A549 (cell line): ENCODE data around the gene ECI1. TPM values are rescaled to one million over a fixed set of nuclear protein-coding genes. Genes with fewer than 3 reads are reported as not detected.

ENCODE experiments used
- ATAC-seq, 2 experiments: fragments of 200-7000 bp in 1 of 2; fragments of >200 bp in 1 of 2; cut with Nextera tagmentation in 1 of 2; cut with Tn5 transposase in 1 of 2; 3 replicates each; pipeline versions ENCODE4 v1.8.0 to v1.9.1; 2018 to 2020; ENCODE audit warnings: mild to moderate bottlenecking in 1 of 2, moderate library complexity in 1 of 2
- CTCF ChIA-PET: fragments of 300-600 bp; sonication (Branson Sonifier 250); formaldehyde crosslinking; extraction: SDS; loops from one replicate; lab custom pipeline; 2021; ENCODE audit warnings: antibody characterized with exemption, inconsistent platforms; lab: Yijun Ruan, JAX
- POLR2A ChIA-PET: fragments of 350-600 bp; formaldehyde crosslinking; extraction: SDS; loops from one replicate; lab custom pipeline; 2021; ENCODE audit warnings: antibody characterized with exemption, inconsistent platforms; lab: Yijun Ruan, JAX
- DNase-seq, 2 experiments: peaks; one replicate each; pipeline versions ENCODE4 v3.0.0 to v3.0.0-alpha.2; 2011 to 2016; ENCODE audit warnings: low read depth in 1 of 2, low spot score in 1 of 2
- FAIRE-seq: peaks from 2 replicates; lab custom pipeline; 2011; peaks lifted over from hg19 to GRCh38; lab: Jason Lieb, UNC
- H3K27ac ChIP-seq, 2 experiments: fragments of >200 bp; sonication (Bioruptor Twin); formaldehyde crosslinking; 3 replicates each; pipeline ENCODE4 v1.5.1; 2016 to 2017
- H3K4me1 ChIP-seq: fragments of >200 bp; sonication (Bioruptor Twin); formaldehyde crosslinking; 3 replicates; pipeline ENCODE4 v1.6.1; 2016
- H3K4me2 ChIP-seq: fragments of >200 bp; sonication (Bioruptor Twin); formaldehyde crosslinking; 3 replicates; pipeline ENCODE4 v1.6.1; 2016
- H3K4me3 ChIP-seq: fragments of >200 bp; sonication (Bioruptor Twin); formaldehyde crosslinking; 3 replicates; pipeline ENCODE4 v1.5.1; 2016
- H3K9me3 ChIP-seq: fragments of >200 bp; sonication (Bioruptor Twin); formaldehyde crosslinking; 3 replicates; pipeline ENCODE4 v1.6.1; 2016
- BHLHE40 ChIP-seq: IDR thresholded peaks from 2 replicates; pipeline ENCODE4 v1.6.1; 2012; ENCODE audit warnings: low read depth, low read length, inconsistent platforms
- CBX2 ChIP-seq: fragments of 200-600 bp; sonication (generic); IDR thresholded peaks from 2 replicates; pipeline ENCODE4 v1.6.1; 2016; ENCODE audit warnings: low read depth, mild to moderate bottlenecking, borderline replicate concordance
- CBX8 ChIP-seq: fragments of 200-600 bp; sonication (generic); IDR thresholded peaks from 2 replicates; pipeline ENCODE4 v1.6.1; 2016
- CEBPB ChIP-seq, 2 experiments: fragments of >200 bp in 1 of 2; sonication (Bioruptor Twin) in 1 of 2; formaldehyde crosslinking in 1 of 2; IDR thresholded peaks; 2 replicates each; pipeline ENCODE4 v1.6.1; 2012 to 2016
- CHD2 ChIP-seq: fragments of 150-350 bp; IDR thresholded peaks from 2 replicates; pipeline ENCODE4 v1.6.1; 2014; ENCODE audit warnings: low read length; ENCODE audit not compliant: partially characterized antibody
- FOSB ChIP-seq: fragments of 250-450 bp; sonication (Bioruptor Pico); IDR thresholded peaks from 2 replicates; pipeline ENCODE4 v1.5.0; 2020; ENCODE audit warnings: mild to moderate bottlenecking, moderate library complexity
- HDAC2 ChIP-seq: fragments of 200-600 bp; sonication (generic); IDR thresholded peaks from 2 replicates; pipeline ENCODE4 v1.6.1; 2016
- HOXB13 ChIP-seq: fragments of 250-450 bp; sonication (Bioruptor Pico); IDR thresholded peaks from 2 replicates; pipeline ENCODE4 v1.5.0; 2020; ENCODE audit warnings: low read depth, mild to moderate bottlenecking, moderate library complexity
- KDM1A ChIP-seq: fragments of 200-600 bp; sonication (generic); IDR thresholded peaks from 2 replicates; pipeline ENCODE4 v1.6.1; 2016; ENCODE audit warnings: low read depth, mild to moderate bottlenecking
- MAFK ChIP-seq: fragments of 450-650 bp; IDR thresholded peaks from 2 replicates; pipeline ENCODE4 v1.6.1; 2014; ENCODE audit not compliant: partially characterized antibody
- NFE2L2 ChIP-seq: fragments of 150-350 bp; conservative IDR thresholded peaks from 2 replicates; pipeline ENCODE4 v1.6.1; 2014; ENCODE audit warnings: low read length
- NR3C1 ChIP-seq: fragments of >200 bp; sonication (Bioruptor Twin); formaldehyde crosslinking; IDR thresholded peaks from 3 replicates; pipeline ENCODE4 v1.6.1; 2017
- RARB ChIP-seq: fragments of 250-450 bp; sonication (Bioruptor Pico); IDR thresholded peaks from 2 replicates; pipeline ENCODE4 v1.8.0; 2021; ENCODE audit warnings: mild to moderate bottlenecking, moderate library complexity
- TP53 ChIP-seq: fragments of 250-450 bp; sonication (Bioruptor Pico); IDR thresholded peaks from 2 replicates; pipeline ENCODE4 v1.5.0; 2021; ENCODE audit warnings: mild to moderate bottlenecking, moderate library complexity
- ZC3H11A ChIP-seq: fragments of 450-650 bp; IDR thresholded peaks from 2 replicates; pipeline ENCODE4 v1.6.1; 2014; ENCODE audit warnings: antibody characterized with exemption, mild to moderate bottlenecking
- ZSCAN20 ChIP-seq: fragments of 250-450 bp; sonication (Bioruptor Pico); IDR thresholded peaks from 2 replicates; pipeline ENCODE4 v1.8.0; 2022; ENCODE audit warnings: mild to moderate bottlenecking, moderate library complexity
- WGBS: methylation state at CpG from one replicate; pipeline ENCODE4 v1.1.6; 2017; ENCODE audit errors: missing lambda C conversion rate; 5-methylcytosine and 5-hydroxymethylcytosine counted together
- polyA plus RNA-seq, 4 experiments: library from polyadenylated mRNA; depleted of rRNA in 3 of 4; stranded (reverse); fragments of >200 nt; fragmentation: RNase III in 1 of 4; extraction: RNeasy Plus Mini Kit Qiagen cat#74134 plus additional on column Dnase treatment in 1 of 4; gene quantifications; 2 replicates in 3 of 4; 3 replicates in 1 of 4; pipeline ENCODE4 v1.2.3, GENCODE V29; 2011 to 2017
- TF ChIP-seq, protein P1 (sequence below): fragments of >200 bp; sonication (Bioruptor Twin); formaldehyde crosslinking; IDR thresholded peaks from 3 replicates; pipeline ENCODE4 v1.6.1; 2016
- TF ChIP-seq, protein P2 (sequence below): IDR thresholded peaks from 2 replicates; pipeline ENCODE4 v1.6.1; 2012
- TF ChIP-seq, protein P3 (sequence below): fragments of 200-600 bp; sonication (generic); IDR thresholded peaks from 2 replicates; pipeline ENCODE4 v1.6.1; 2016; ENCODE audit warnings: antibody characterized with exemption, mild to moderate bottlenecking, moderate library complexity

ECI1 gene
- polyA plus RNA-seq, 2 of the 4 experiments (the other 2 are of a cell fraction), result 41.5 to 47.9 TPM

DNA sequence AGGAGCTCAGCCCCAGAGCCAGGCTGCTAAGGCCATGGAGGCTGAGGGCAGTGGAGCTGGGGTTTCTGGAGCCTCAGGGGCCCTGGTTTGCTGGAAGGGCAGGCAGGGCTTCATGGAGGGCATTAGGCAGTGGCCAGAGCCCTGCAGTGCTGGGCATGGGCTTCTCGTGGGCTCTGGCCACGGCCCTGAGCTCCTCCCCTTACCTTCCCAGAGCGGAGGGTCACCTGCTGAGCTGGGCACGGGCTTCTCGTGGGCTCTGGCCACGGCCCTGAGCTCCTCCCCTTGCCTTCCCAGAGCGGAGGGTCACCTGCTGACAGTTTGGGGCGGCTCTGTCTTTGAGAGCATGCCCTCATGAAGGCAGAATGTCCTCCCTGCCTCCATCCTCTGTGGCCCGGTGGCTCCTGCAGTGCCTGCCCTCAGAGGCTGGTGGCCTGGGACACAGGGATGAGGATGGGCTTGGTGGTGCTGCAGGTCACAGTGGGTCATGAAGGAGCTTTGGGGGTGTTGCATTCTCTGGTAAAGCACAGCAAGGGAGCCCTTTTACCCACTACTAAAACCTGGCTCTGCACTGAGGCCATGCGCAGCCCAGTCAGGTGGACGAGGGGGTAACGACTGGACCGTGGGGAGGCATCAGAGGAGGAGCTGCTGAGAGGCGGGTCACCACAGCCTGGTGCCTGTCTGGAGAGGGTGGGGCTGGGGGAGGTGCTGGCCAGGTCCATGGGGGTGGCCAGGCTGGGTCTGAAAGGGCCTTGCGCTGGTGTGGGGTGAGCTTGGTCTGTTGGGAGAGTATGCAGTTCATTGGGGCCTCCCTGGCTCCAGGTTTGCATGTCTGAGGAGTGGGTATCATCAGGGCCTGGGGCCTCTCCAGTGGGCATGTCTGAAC, 19.4 kb upstream of the ECI1 start:
- DNase-seq (no peak), ATAC-seq (no peak), FAIRE-seq (no peak)
- POLR2A ChIA-PET, result no interaction called here
- WGBS, result 77% methylated on average over 10 of the region's 15 CpGs
- no peak overlapping the region for H3K27ac ChIP-seq
- H3K4me3 ChIP-seq, result no peak overlapping the region
- TF ChIP-seq NR3C1, result no peak
- TF ChIP-seq KDM1A, result no peak
- TF ChIP-seq, protein P1, sequence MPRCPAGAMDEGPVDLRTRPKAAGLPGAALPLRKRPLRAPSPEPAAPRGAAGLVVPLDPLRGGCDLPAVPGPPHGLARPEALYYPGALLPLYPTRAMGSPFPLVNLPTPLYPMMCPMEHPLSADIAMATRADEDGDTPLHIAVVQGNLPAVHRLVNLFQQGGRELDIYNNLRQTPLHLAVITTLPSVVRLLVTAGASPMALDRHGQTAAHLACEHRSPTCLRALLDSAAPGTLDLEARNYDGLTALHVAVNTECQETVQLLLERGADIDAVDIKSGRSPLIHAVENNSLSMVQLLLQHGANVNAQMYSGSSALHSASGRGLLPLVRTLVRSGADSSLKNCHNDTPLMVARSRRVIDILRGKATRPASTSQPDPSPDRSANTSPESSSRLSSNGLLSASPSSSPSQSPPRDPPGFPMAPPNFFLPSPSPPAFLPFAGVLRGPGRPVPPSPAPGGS, result no peak
- no peak for TF ChIP-seq FOSB (CRISPR knock-in tag)
- no peak for TF ChIP-seq TP53 (CRISPR knock-in tag)
- TF ChIP-seq, protein P2, sequence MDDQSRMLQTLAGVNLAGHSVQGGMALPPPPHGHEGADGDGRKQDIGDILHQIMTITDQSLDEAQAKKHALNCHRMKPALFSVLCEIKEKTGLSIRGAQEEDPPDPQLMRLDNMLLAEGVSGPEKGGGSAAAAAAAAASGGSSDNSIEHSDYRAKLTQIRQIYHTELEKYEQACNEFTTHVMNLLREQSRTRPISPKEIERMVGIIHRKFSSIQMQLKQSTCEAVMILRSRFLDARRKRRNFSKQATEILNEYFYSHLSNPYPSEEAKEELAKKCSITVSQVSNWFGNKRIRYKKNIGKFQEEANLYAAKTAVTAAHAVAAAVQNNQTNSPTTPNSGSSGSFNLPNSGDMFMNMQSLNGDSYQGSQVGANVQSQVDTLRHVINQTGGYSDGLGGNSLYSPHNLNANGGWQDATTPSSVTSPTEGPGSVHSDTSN, result no peak
- TF ChIP-seq BHLHE40, result no peak
- no peak for TF ChIP-seq NFE2L2
- TF ChIP-seq, protein P3, sequence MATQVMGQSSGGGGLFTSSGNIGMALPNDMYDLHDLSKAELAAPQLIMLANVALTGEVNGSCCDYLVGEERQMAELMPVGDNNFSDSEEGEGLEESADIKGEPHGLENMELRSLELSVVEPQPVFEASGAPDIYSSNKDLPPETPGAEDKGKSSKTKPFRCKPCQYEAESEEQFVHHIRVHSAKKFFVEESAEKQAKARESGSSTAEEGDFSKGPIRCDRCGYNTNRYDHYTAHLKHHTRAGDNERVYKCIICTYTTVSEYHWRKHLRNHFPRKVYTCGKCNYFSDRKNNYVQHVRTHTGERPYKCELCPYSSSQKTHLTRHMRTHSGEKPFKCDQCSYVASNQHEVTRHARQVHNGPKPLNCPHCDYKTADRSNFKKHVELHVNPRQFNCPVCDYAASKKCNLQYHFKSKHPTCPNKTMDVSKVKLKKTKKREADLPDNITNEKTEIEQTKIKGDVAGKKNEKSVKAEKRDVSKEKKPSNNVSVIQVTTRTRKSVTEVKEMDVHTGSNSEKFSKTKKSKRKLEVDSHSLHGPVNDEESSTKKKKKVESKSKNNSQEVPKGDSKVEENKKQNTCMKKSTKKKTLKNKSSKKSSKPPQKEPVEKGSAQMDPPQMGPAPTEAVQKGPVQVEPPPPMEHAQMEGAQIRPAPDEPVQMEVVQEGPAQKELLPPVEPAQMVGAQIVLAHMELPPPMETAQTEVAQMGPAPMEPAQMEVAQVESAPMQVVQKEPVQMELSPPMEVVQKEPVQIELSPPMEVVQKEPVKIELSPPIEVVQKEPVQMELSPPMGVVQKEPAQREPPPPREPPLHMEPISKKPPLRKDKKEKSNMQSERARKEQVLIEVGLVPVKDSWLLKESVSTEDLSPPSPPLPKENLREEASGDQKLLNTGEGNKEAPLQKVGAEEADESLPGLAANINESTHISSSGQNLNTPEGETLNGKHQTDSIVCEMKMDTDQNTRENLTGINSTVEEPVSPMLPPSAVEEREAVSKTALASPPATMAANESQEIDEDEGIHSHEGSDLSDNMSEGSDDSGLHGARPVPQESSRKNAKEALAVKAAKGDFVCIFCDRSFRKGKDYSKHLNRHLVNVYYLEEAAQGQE, result no peak
- TF ChIP-seq CHD2, result no peak
- TF ChIP-seq RARB (CRISPR knock-in tag), result no peak
- no peak for TF ChIP-seq ZSCAN20 (CRISPR knock-in tag)
- H3K4me2 ChIP-seq, result no peak overlapping the region
- peaks cover 18% of the 10 kb centered on the region; the same call in 2 of the 3 replicates for H3K4me1 ChIP-seq
- CTCF ChIA-PET, result interaction anchor here (1.0 to 4.5 kb wide), 7 partner anchors 8 to 230 kb away, joined by 3 to 20 read pairs (median 5); partner anchors contain the start of genes ABCA3, CCNF and ECI1
- no peaks in the 10 kb centered on the region for H3K9me3 ChIP-seq

DNA sequence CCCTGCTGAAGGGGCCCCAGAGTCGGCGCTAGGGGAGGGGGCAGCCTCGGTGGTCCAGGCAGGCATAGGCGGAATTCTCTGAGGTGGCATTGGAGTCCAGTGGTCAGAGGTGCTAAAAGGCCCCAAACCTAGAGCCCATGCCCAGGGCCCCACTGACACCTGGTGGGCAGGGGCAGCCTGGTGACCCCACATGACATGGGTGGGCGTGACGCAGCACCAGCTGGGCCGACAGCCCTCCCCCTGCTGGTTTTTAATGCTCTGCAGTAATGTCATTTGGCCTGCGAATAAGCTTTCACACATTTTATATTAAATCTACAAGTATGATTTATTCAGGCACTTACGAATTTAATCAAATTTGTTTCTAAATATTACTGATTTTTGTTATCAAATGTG, 18.7 kb upstream of the ECI1 start:
- WGBS, result 90% methylated on average over 9 of the region's 9 CpGs
- Histone ChIP-seq H3K4me3 (no peak overlapping the region), H3K4me1 (peaks cover 23% of the 10 kb centered on the region; the same call in 2 of the 3 replicates), H3K9me3 (no peaks in the 10 kb centered on the region), H3K4me2 (peak overlapping the region; percentile 86; the same call in 1 of the 3 replicates), H3K27ac (no peak overlapping the region)
- ChIA-PET POLR2A (no interaction called here), CTCF (interaction anchor here (1.0 to 4.5 kb wide), 5 partner anchors 9 to 231 kb away, joined by 3 to 20 read pairs (median 5); partner anchors contain the start of genes ABCA3 and CCNF)
- DNase-seq (no peak), ATAC-seq (no peak), FAIRE-seq (no peak)
- no peak for TF ChIP-seq MAFK
- no peak for TF ChIP-seq CBX8
- TF ChIP-seq HOXB13, result no peak
- TF ChIP-seq HDAC2, result no peak
- TF ChIP-seq CEBPB (IDR thresholded peaks at IDR 0.05), result no peak
- TF ChIP-seq CBX2, result no peak
- TF ChIP-seq ZC3H11A, result no peak
